DOHH2 (cell line): ENCODE measurements around the gene MRPL36.

Source experiments
- H3F3A ChIP-seq: fragments of 200-600 bp; sonication (generic), shearing (Covaris generic); 2 replicates; pipeline ENCODE4 v1.6.0; 2016; ENCODE audit warnings: antibody characterized with exemption, mild to moderate bottlenecking; ENCODE audit not compliant: control insufficient read depth, insufficient read depth
- H3K27ac ChIP-seq: fragments of 200-600 bp; sonication (generic); 2 replicates; pipeline ENCODE4 v1.5.1; 2014; ENCODE audit warnings: low read depth, mild to moderate bottlenecking, low read length, moderate library complexity
- H3K27me3 ChIP-seq: fragments of 200-600 bp; sonication (generic); 2 replicates; pipeline ENCODE4 v1.6.1; 2014; ENCODE audit warnings: mild to moderate bottlenecking, low read length, mixed read lengths; ENCODE audit not compliant: control insufficient read depth
- H3K36me3 ChIP-seq: fragments of 200-600 bp; sonication (generic); 2 replicates; pipeline ENCODE4 v1.6.1; 2014; ENCODE audit warnings: mild to moderate bottlenecking, low read length, moderate library complexity, mixed read lengths; ENCODE audit not compliant: control insufficient read depth
- H3K4me1 ChIP-seq: fragments of 200-600 bp; sonication (generic); 2 replicates; pipeline ENCODE4 v1.6.1; 2014; ENCODE audit warnings: mild to moderate bottlenecking, low read length, mixed read lengths; ENCODE audit not compliant: control insufficient read depth
- H3K4me2 ChIP-seq: fragments of 200-600 bp; sonication (generic); 2 replicates; pipeline ENCODE4 v1.6.0; 2014; ENCODE audit warnings: mild to moderate bottlenecking, low read length, moderate library complexity
- H3K4me3 ChIP-seq: fragments of 200-600 bp; sonication (generic); 2 replicates; pipeline ENCODE4 v1.5.1; 2014; ENCODE audit warnings: mild to moderate bottlenecking, low read length, mixed read lengths
- H3K79me2 ChIP-seq: fragments of 200-600 bp; sonication (generic); 2 replicates; pipeline ENCODE4 v1.6.1; 2014; ENCODE audit warnings: mild to moderate bottlenecking, low read length, mixed read lengths; ENCODE audit not compliant: control insufficient read depth
- H3K9me2 ChIP-seq: fragments of 200-600 bp; sonication (generic); replicated peaks from 2 replicates; pipeline ENCODE4 v1.6.1; 2014; ENCODE audit warnings: mild to moderate bottlenecking, low read length, mixed read lengths; ENCODE audit not compliant: control insufficient read depth
- H3K9me3 ChIP-seq: fragments of 200-600 bp; sonication (generic); 2 replicates; pipeline ENCODE4 v1.6.1; 2014; ENCODE audit warnings: antibody characterized with exemption, low read length, mixed read lengths; ENCODE audit not compliant: control insufficient read depth, insufficient read depth
- H4K20me1 ChIP-seq: fragments of 200-600 bp; sonication (generic); 2 replicates; pipeline ENCODE4 v1.6.0; 2014; ENCODE audit warnings: low read depth, mild to moderate bottlenecking, antibody characterized with exemption, low read length, moderate library complexity; ENCODE audit not compliant: control insufficient read depth, insufficient read depth
- CTCF ChIP-seq: fragments of 200-600 bp; sonication (generic); IDR thresholded peaks from one replicate; pipeline ENCODE4 v1.5.1; 2014; ENCODE audit warnings: antibody characterized with exemption, mild to moderate bottlenecking, low read depth, low read length; ENCODE audit not compliant: poor library complexity, severe bottlenecking
- EZH2phosphoT487 ChIP-seq: fragments of 200-600 bp; sonication (generic); IDR thresholded peaks from 2 replicates; pipeline ENCODE4 v1.6.1; 2017; ENCODE audit warnings: borderline replicate concordance, mild to moderate bottlenecking, antibody characterized with exemption, low read length, moderate library complexity, mixed read lengths

The MRPL36 gene

DNA sequence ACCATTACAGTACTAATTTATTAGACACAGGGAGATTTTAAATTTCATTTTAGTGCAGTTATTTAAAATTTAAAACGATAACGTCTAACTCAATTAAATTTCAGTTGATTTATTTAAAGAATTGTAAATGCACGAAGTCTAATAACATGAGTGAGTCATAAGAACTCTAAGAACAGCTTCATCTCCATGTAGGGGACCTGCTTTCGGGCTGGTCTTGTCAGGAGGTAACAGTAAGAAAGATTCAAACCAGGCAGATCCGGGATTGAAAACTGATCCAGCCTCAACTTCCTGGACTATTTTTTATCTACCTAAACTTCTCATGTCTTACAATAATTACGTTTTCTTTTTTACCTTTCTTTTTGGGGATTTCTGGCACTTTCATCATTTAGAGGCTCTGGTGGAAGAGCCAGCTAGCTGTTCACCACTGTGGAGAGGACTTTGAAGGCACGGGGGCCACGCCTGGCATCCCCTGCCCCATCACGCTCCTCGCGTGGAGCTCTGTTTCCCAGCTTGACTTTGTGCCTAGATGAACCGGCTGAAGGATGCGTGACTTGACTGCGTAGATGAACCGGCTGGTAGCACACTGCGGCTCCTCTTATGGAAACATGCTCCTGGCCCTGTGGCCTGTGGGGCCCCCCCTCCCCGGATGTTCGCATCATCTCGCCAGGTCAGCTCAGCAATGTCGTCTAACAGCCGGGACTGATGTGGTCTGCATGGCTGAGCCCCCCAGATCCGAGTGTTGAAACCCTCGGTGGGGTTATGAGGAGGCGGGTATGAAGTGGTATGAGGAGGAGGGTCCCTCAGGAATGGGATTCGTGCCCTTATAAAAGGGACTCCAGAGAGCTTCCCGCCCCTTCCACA lies 27.6 kb upstream of the MRPL36 start:
- H3K4me3 ChIP-seq: no peak overlapping the region

GRCh38 chr5:1826235-1826980 lies 26.8 kb upstream of the MRPL36 start:
- H3K27ac ChIP-seq: no peak overlapping the region
- H4K20me1 ChIP-seq: no peaks in the 10 kb centered on the region
- no peaks in the 10 kb centered on the region; the same call in 1 of the 2 replicates for H3K4me1 ChIP-seq
- no peaks in the 10 kb centered on the region for H3K27me3 ChIP-seq
- peaks cover 32% of the 10 kb centered on the region for H3K36me3 ChIP-seq
- no peak overlapping the region for H3K4me2 ChIP-seq
- no peak overlapping the region for H3K4me3 ChIP-seq
- TF ChIP-seq EZH2phosphoT487: no peak
- no peak for TF ChIP-seq CTCF
- H3K9me3 ChIP-seq: no peaks in the 10 kb centered on the region
- no peaks in the 10 kb centered on the region for H3K9me2 ChIP-seq
- no peaks in the 10 kb centered on the region for H3K79me2 ChIP-seq
- peaks cover 2% of the 10 kb centered on the region; the same call in 1 of the 2 replicates for H3F3A ChIP-seq

More for the DNA sequence above, 27.6 kb upstream of the MRPL36 start:
- peaks cover 2% of the 10 kb centered on the region; the same call in 1 of the 2 replicates for H3F3A ChIP-seq
- peaks cover 25% of the 10 kb centered on the region for H3K36me3 ChIP-seq
- H3K27ac ChIP-seq: no peak overlapping the region
- no peaks in the 10 kb centered on the region for H3K9me3 ChIP-seq
- no peaks in the 10 kb centered on the region for H3K9me2 ChIP-seq
- TF ChIP-seq EZH2phosphoT487: no peak
- TF ChIP-seq CTCF: no peak
- H3K4me1 ChIP-seq: no peaks in the 10 kb centered on the region; the same call in 1 of the 2 replicates
- H3K27me3 ChIP-seq: no peaks in the 10 kb centered on the region
- H4K20me1 ChIP-seq: no peaks in the 10 kb centered on the region
- no peaks in the 10 kb centered on the region for H3K79me2 ChIP-seq
- no peak overlapping the region for H3K4me2 ChIP-seq

GRCh38 chr5:1824903-1825841 lies 25.5 kb upstream of the MRPL36 start:
- no peak for TF ChIP-seq CTCF
- TF ChIP-seq EZH2phosphoT487: no peak
- no peaks in the 10 kb centered on the region for H4K20me1 ChIP-seq
- peaks cover 2% of the 10 kb centered on the region; the same call in 1 of the 2 replicates for H3F3A ChIP-seq
- no peak overlapping the region for H3K27ac ChIP-seq
- no peaks in the 10 kb centered on the region for H3K9me3 ChIP-seq
- H3K4me2 ChIP-seq: no peak overlapping the region
- H3K36me3 ChIP-seq: peaks cover 44% of the 10 kb centered on the region
- H3K79me2 ChIP-seq: no peaks in the 10 kb centered on the region
- no peak overlapping the region for H3K4me3 ChIP-seq
- H3K9me2 ChIP-seq: no peaks in the 10 kb centered on the region
- no peaks in the 10 kb centered on the region for H3K27me3 ChIP-seq
- H3K4me1 ChIP-seq: no peaks in the 10 kb centered on the region; the same call in 1 of the 2 replicates
